GM10266 (cell line): ENCODE measurements around the gene KLHL25.
A peak's percentile ranks its signal among the peaks of the same experiment; 100 is the strongest.

ENCODE experiments used
- DNase-seq: peaks from one replicate; pipeline ENCODE4 v3.0.0; 2012; ENCODE audit errors: extremely low spot score
- CTCF ChIP-seq: IDR thresholded peaks from 2 replicates; pipeline ENCODE4 v1.5.1; 2012; ENCODE audit warnings: mild to moderate bottlenecking, low read depth; ENCODE audit not compliant: control insufficient read depth, insufficient read depth; ENCODE audit errors: missing control alignments

The KLHL25 gene

GRCh38 chr15:85730001-85730820 is 64.5 kb downstream of the KLHL25 start:
- DNase-seq = peak; percentile 67
- peak; percentile 65 for TF ChIP-seq CTCF

- no peak for DNase-seq
- no peak for TF ChIP-seq CTCF
Observed at GRCh38 chr15:85727068-85727467, 67.7 kb downstream of the KLHL25 start.

GRCh38 chr15:85726454-85726853 is 68.3 kb downstream of the KLHL25 start:
- no peak for DNase-seq

GRCh38 chr15:85725564-85725963 is 69.2 kb downstream of the KLHL25 start:
- DNase-seq = no peak
- TF ChIP-seq CTCF = no peak

More at GRCh38 chr15:85726454-85726853, 68.3 kb downstream of the KLHL25 start:
- no peak for TF ChIP-seq CTCF

GRCh38 chr15:85725019-85725418 is 69.7 kb downstream of the KLHL25 start:
- no peak for DNase-seq
- no peak for TF ChIP-seq CTCF

- no peak for TF ChIP-seq CTCF
Observed at GRCh38 chr15:85723960-85724945, 70.5 kb downstream of the KLHL25 start.

More at GRCh38 chr15:85723960-85724945, 70.5 kb downstream of the KLHL25 start:
- DNase-seq = no peak
